GM21723 (cell line): Measurements from ENCODE around the gene DLGAP1.
A peak's percentile ranks its signal among the peaks of the same experiment; 100 is the strongest.
"Not testable (repeated sequence)": the region's sequence is repeated elsewhere in the genome, so short reads cannot be mapped to it uniquely, and the experiment has no call there.

Experiments
- ATAC-seq: cut with Tn5 transposase; IDR thresholded peaks from one replicate; pipeline ENCODE4 v1.9.1; 2021; ENCODE audit warnings: mild to moderate bottlenecking, moderate library complexity; ENCODE audit not compliant: unreplicated experiment

DLGAP1 gene

GRCh38 chr18:3619746-3620145 is 835.4 kb downstream of the DLGAP1 start:
- no peak for ATAC-seq

- no peak for ATAC-seq
Measured at GRCh38 chr18:3619222-3619621, 835.9 kb downstream of the DLGAP1 start.

GRCh38 chr18:3616744-3617143 is 838.4 kb downstream of the DLGAP1 start:
- ATAC-seq = no peak

GRCh38 chr18:3616142-3616541 is 839.0 kb downstream of the DLGAP1 start:
- no peak for ATAC-seq

- ATAC-seq = no peak
Measured at GRCh38 chr18:3615374-3615985, 839.6 kb downstream of the DLGAP1 start.

- no peak for ATAC-seq
Measured at GRCh38 chr18:3612315-3612714, 842.8 kb downstream of the DLGAP1 start.

- no peak for ATAC-seq
Measured at GRCh38 chr18:3611313-3612090, 843.6 kb downstream of the DLGAP1 start.

- no peak for ATAC-seq
Measured at GRCh38 chr18:3610813-3611212, 844.3 kb downstream of the DLGAP1 start.

- ATAC-seq = no peak
Measured at GRCh38 chr18:3610188-3610708, 844.9 kb downstream of the DLGAP1 start.

- no peak for ATAC-seq
Measured at GRCh38 chr18:3608488-3608887, 846.6 kb downstream of the DLGAP1 start.

GRCh38 chr18:3608099-3608453 is 847.0 kb downstream of the DLGAP1 start:
- ATAC-seq = not testable (repeated sequence)

GRCh38 chr18:3607309-3608098 is 847.6 kb downstream of the DLGAP1 start:
- ATAC-seq = no peak

- not testable (repeated sequence) for ATAC-seq
Measured at GRCh38 chr18:3606863-3607262, 848.2 kb downstream of the DLGAP1 start.

GRCh38 chr18:3605954-3606443 is 849.1 kb downstream of the DLGAP1 start:
- no peak for ATAC-seq

GRCh38 chr18:3605486-3605952 is 849.6 kb downstream of the DLGAP1 start:
- ATAC-seq = no peak

GRCh38 chr18:3604498-3605408 is 850.4 kb downstream of the DLGAP1 start:
- peak; percentile 87 for ATAC-seq

- no peak for ATAC-seq
Measured at GRCh38 chr18:3604235-3604497, 850.9 kb downstream of the DLGAP1 start.

- ATAC-seq = peak; percentile 27
Measured at GRCh38 chr18:3603421-3604234, 851.5 kb downstream of the DLGAP1 start.

- not testable (repeated sequence) for ATAC-seq
Measured at GRCh38 chr18:3601106-3601755, 853.9 kb downstream of the DLGAP1 start.
